Smooth muscle cell (in vitro differentiated cells): ENCODE data around the gene PARP12. TPM values are rescaled to one million over a fixed set of nuclear protein-coding genes. Genes with fewer than 3 reads are reported as not detected.

Experiments used
- DNase-seq: peaks from one replicate; lab custom pipeline; 2025; ENCODE audit not compliant: unreplicated experiment; lab: John Stamatoyannopoulos, UW
- H2AFZ ChIP-seq: fragments of 200-600 bp; sonication (generic); 2 replicates; pipeline ENCODE4 v1.6.0; 2016; ENCODE audit warnings: antibody characterized with exemption, low read depth, mild to moderate bottlenecking
- H3F3A ChIP-seq: fragments of 200-600 bp; sonication (generic); 2 replicates; pipeline ENCODE4 v1.6.0; 2017; ENCODE audit warnings: antibody characterized with exemption, low read depth
- H3K27ac ChIP-seq: fragments of 200-600 bp; sonication (generic); 2 replicates; pipeline ENCODE4 v1.5.1; 2016; ENCODE audit warnings: low read depth, mild to moderate bottlenecking
- H3K27me3 ChIP-seq: fragments of 200-600 bp; sonication (generic); 2 replicates; pipeline ENCODE4 v1.6.1; 2016; ENCODE audit warnings: low read depth, mild to moderate bottlenecking
- H3K36me3 ChIP-seq: fragments of 200-600 bp; sonication (generic); 2 replicates; pipeline ENCODE4 v1.5.1; 2016; ENCODE audit warnings: low read depth
- H3K4me1 ChIP-seq: fragments of 200-600 bp; sonication (generic); 2 replicates; pipeline ENCODE4 v1.5.1; 2016; ENCODE audit warnings: low read depth
- H3K4me2 ChIP-seq: fragments of 200-600 bp; sonication (generic); 2 replicates; pipeline ENCODE4 v1.6.0; 2016; ENCODE audit warnings: mild to moderate bottlenecking
- H3K4me3 ChIP-seq: fragments of 200-600 bp; sonication (generic); 2 replicates; pipeline ENCODE4 v1.5.1; 2016; ENCODE audit warnings: mild to moderate bottlenecking
- H3K79me2 ChIP-seq: fragments of 200-600 bp; sonication (generic); 2 replicates; pipeline ENCODE4 v1.6.0; 2016; ENCODE audit warnings: low read depth, mild to moderate bottlenecking
- H3K9ac ChIP-seq: fragments of 200-600 bp; sonication (generic); 2 replicates; pipeline ENCODE4 v1.6.0; 2016; ENCODE audit warnings: low read depth
- H3K9me3 ChIP-seq: fragments of 200-600 bp; sonication (generic); replicated peaks from 2 replicates; pipeline ENCODE4 v1.5.1; 2016; ENCODE audit warnings: low read depth
- H4K20me1 ChIP-seq: fragments of 200-600 bp; sonication (generic); 2 replicates; pipeline ENCODE4 v1.6.0; 2016; ENCODE audit warnings: low read depth
- CTCF ChIP-seq: fragments of 200-600 bp; sonication (generic); IDR thresholded peaks from 2 replicates; pipeline ENCODE4 v1.5.1; 2017; ENCODE audit warnings: borderline replicate concordance, mild to moderate bottlenecking, antibody characterized with exemption; ENCODE audit not compliant: insufficient read depth, poor library complexity, severe bottlenecking
- WGBS: methylation state at CpG from one replicate; pipeline ENCODE4 v1.1.7; 2016; ENCODE audit warnings: low lambda C conversion rate; 5-methylcytosine and 5-hydroxymethylcytosine counted together
- polyA plus RNA-seq: library from polyadenylated mRNA; unstranded; fragments of >200 nt; fragmentation: Nextera tagmentation; extraction: Ambion mirVana; gene quantifications from 2 replicates; pipeline ENCODE4 v1.2.1, GENCODE V29; 2016
- total RNA-seq: library from RNA; depleted of rRNA; stranded (reverse); fragments of >200 nt; gene quantifications from 2 replicates; pipeline ENCODE4 v1.2.3, GENCODE V29; 2014

PARP12 gene
- total and polyA plus RNA-seq, 2 experiments from 2014 or later: 1.4 to 2.4 TPM

GRCh38 chr7:140051820-140052219 is 10.9 kb downstream of the PARP12 start:
- H3K79me2 ChIP-seq: no peaks in the 10 kb centered on the region
- H3K4me3 ChIP-seq: no peak overlapping the region
- H3K36me3 ChIP-seq: no peaks in the 10 kb centered on the region
- H3K9ac ChIP-seq: no peak overlapping the region
- no peak for TF ChIP-seq CTCF
- peaks cover 13% of the 10 kb centered on the region for H3K27me3 ChIP-seq
- no peaks in the 10 kb centered on the region for H3K9me3 ChIP-seq
- H3K27ac ChIP-seq: no peak overlapping the region
- H3F3A ChIP-seq: no peaks in the 10 kb centered on the region
- no peak for DNase-seq
- no peaks in the 10 kb centered on the region for H3K4me1 ChIP-seq
- no peaks in the 10 kb centered on the region for H4K20me1 ChIP-seq
- no peak overlapping the region for H3K4me2 ChIP-seq
- no peak overlapping the region for H2AFZ ChIP-seq

GRCh38 chr7:140050100-140050499 is 12.7 kb downstream of the PARP12 start:
- no peak overlapping the region for H3K4me2 ChIP-seq
- no peak overlapping the region for H3K27ac ChIP-seq
- peaks cover 7% of the 10 kb centered on the region for H3K27me3 ChIP-seq
- H3K4me3 ChIP-seq: no peak overlapping the region
- no peak overlapping the region for H3K9ac ChIP-seq
- H3K9me3 ChIP-seq: no peaks in the 10 kb centered on the region
- H2AFZ ChIP-seq: no peak overlapping the region
- H3K36me3 ChIP-seq: no peaks in the 10 kb centered on the region
- H3K79me2 ChIP-seq: no peaks in the 10 kb centered on the region
- 93% methylated on average over 3 of the region's 3 CpGs for WGBS
- TF ChIP-seq CTCF: no peak
- no peaks in the 10 kb centered on the region for H3K4me1 ChIP-seq
- no peaks in the 10 kb centered on the region for H4K20me1 ChIP-seq
- no peak for DNase-seq
- H3F3A ChIP-seq: no peaks in the 10 kb centered on the region

GRCh38 chr7:140049339-140050024 is 13.3 kb downstream of the PARP12 start:
- Histone ChIP-seq H2AFZ (no peak overlapping the region), H3K9me3 (no peaks in the 10 kb centered on the region), H3K36me3 (no peaks in the 10 kb centered on the region), H3F3A (no peaks in the 10 kb centered on the region), H3K9ac (no peak overlapping the region), H4K20me1 (no peaks in the 10 kb centered on the region), H3K27ac (no peak overlapping the region), H3K4me3 (no peak overlapping the region), H3K79me2 (no peaks in the 10 kb centered on the region), H3K4me2 (no peak overlapping the region), H3K4me1 (no peaks in the 10 kb centered on the region), H3K27me3 (peaks cover under 1% of the 10 kb centered on the region)
- 90% methylated on average over 5 of the region's 5 CpGs for WGBS
- TF ChIP-seq CTCF: no peak
- no peak for DNase-seq

GRCh38 chr7:140048989-140049338 is 13.8 kb downstream of the PARP12 start:
- DNase-seq: no peak
- Histone ChIP-seq H3K36me3 (no peaks in the 10 kb centered on the region), H3K9ac (no peak overlapping the region), H3K27me3 (no peaks in the 10 kb centered on the region), H3K4me1 (no peaks in the 10 kb centered on the region), H3K79me2 (no peaks in the 10 kb centered on the region), H3K9me3 (no peaks in the 10 kb centered on the region), H3F3A (no peaks in the 10 kb centered on the region), H2AFZ (no peak overlapping the region), H3K4me2 (no peak overlapping the region), H4K20me1 (no peaks in the 10 kb centered on the region), H3K4me3 (no peak overlapping the region), H3K27ac (no peak overlapping the region)
- no peak for TF ChIP-seq CTCF
- WGBS: 100% methylated on average over 1 of the region's 1 CpG
